GM12874 (cell line): ENCODE results near the gene ASXL2.

Experiments used
- CTCF ChIP-seq: IDR thresholded peaks from 2 replicates; pipeline ENCODE4 v1.5.1; 2011; ENCODE audit warnings: low read depth, mild to moderate bottlenecking, control low read depth, low read length, moderate library complexity; ENCODE audit not compliant: insufficient read depth

ASXL2 gene

GRCh38 chr2:25697559-25698341, 180.5 kb downstream of the ASXL2 start:
- no peak for TF ChIP-seq CTCF

GRCh38 chr2:25692737-25693445, 185.4 kb downstream of the ASXL2 start:
- no peak for TF ChIP-seq CTCF

GRCh38 chr2:25692143-25692542, 186.1 kb downstream of the ASXL2 start:
- no peak for TF ChIP-seq CTCF

GRCh38 chr2:25690058-25690457, 188.2 kb downstream of the ASXL2 start:
- no peak for TF ChIP-seq CTCF

- no peak for TF ChIP-seq CTCF
These were observed 190.1 kb downstream of the ASXL2 start for GRCh38 chr2:25688236-25688635.

GRCh38 chr2:25685741-25686140, 192.5 kb downstream of the ASXL2 start:
- no peak for TF ChIP-seq CTCF

- no peak for TF ChIP-seq CTCF
These were observed 193.5 kb downstream of the ASXL2 start for GRCh38 chr2:25684577-25685473.
